ENCODE results near the gene AFDN.
A peak's percentile ranks its signal among the peaks of the same experiment; 100 is the strongest.

The AFDN gene

DNA sequence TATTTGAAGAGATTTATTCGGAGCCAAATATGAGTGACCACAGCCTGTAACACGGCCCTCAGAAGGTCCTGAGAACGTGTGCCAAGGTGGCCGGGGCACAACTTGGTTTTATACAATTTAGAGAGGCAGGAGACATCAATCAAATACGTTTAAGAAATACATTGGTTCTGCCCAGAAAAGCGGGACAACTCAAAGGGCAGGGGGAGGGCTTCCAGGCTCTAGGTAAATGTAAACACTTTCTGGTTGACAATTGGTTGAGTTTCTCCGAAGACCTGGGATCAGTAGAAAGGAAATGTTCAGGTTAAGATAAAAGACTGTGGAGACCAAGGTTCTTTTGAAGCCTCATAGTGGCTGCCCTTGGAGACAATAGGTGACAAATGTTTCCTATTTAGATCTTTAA, 151.9 kb downstream of the AFDN start:
- Histone ChIP-seq H3K4me3 (ENCODE audit: low read length in 2 of 2) (no peak overlapping the region), H3K4me2 (ENCODE audit: insufficient read depth, low read length, poor library complexity, severe bottlenecking) (no peak overlapping the region), H3K4ac (ENCODE audit: low read length) (no peak overlapping the region), H2BK15ac (ENCODE audit: low read length) (no peak overlapping the region), H2BK5ac (ENCODE audit: low read length) (peak overlapping the region; percentile 54), H4K91ac (ENCODE audit: low read depth, low read length, poor library complexity) (no peak overlapping the region), H2BK120ac (ENCODE audit: low read depth, low read length) (no peak overlapping the region), H3K18ac (ENCODE audit: low read length) (no peak overlapping the region), H2AFZ (ENCODE audit: low read length) (no peak overlapping the region), H2AK5ac (ENCODE audit: low read depth, low read length) (no peak overlapping the region), H3K27ac (replicated peaks; ENCODE audit: low read length) (no peak overlapping the region), H3K79me1 (ENCODE audit: low read depth, low read length) (no peaks in the 10 kb centered on the region), H3K23ac (ENCODE audit: low read depth, low read length, poor library complexity) (no peak overlapping the region), H3K9me3 (replicated peaks in 1 of 2; ENCODE audit: control insufficient read depth in 2 of 2, insufficient read depth in 1 of 2, low read depth in 1 of 2, low read length in 2 of 2) (peaks cover 0 to 2% of the 10 kb centered on the region in 2 donors), H3K14ac (ENCODE audit: low read length) (no peak overlapping the region), H4K8ac (ENCODE audit: low read depth, low read length) (no peak overlapping the region), H3K27me3 (ENCODE audit: control insufficient read depth in 3 of 3, insufficient read depth in 3 of 3, low read depth in 1 of 3, low read length in 3 of 3) (no peaks in the 10 kb centered on the region), H2BK12ac (ENCODE audit: low read length) (no peak overlapping the region), H3K4me1 (ENCODE audit: control insufficient read depth in 2 of 2, insufficient read depth in 1 of 2, low read depth in 1 of 2, low read length in 2 of 2) (peaks cover 0 to 10% of the 10 kb centered on the region in 2 donors), H3K36me3 (replicated peaks in 1 of 2; ENCODE audit: control insufficient read depth in 2 of 2, insufficient read depth in 2 of 2, low read length in 2 of 2) (no peaks in the 10 kb centered on the region), H3K9ac (ENCODE audit: low read depth, low read length, poor library complexity) (no peak overlapping the region)
- WGBS, 2 donors (ENCODE audit: extremely low coverage in 2 of 2, insufficient read length in 2 of 2, insufficient replicate concordance in 1 of 2), result no CpG with 5 or more reads among the region's 7 CpGs
- no peak for DNase-seq (ENCODE audit: low spot score)

- H3K36me3 ChIP-seq (replicated peaks in 1 of 2; ENCODE audit: control insufficient read depth in 2 of 2, insufficient read depth in 2 of 2, low read length in 2 of 2), result no peaks in the 10 kb centered on the region
- no peak overlapping the region for H3K4ac ChIP-seq (ENCODE audit: low read length)
- no peak overlapping the region for H2BK5ac ChIP-seq (ENCODE audit: low read length)
- H3K9ac ChIP-seq (ENCODE audit: low read depth, low read length, poor library complexity), result no peak overlapping the region
- H3K27ac ChIP-seq (replicated peaks; ENCODE audit: low read length), result peak overlapping the region; percentile 59
- no peak overlapping the region for H3K23ac ChIP-seq (ENCODE audit: low read depth, low read length, poor library complexity)
- no peak overlapping the region for H4K8ac ChIP-seq (ENCODE audit: low read depth, low read length)
- no peaks in the 10 kb centered on the region for H3K27me3 ChIP-seq (ENCODE audit: control insufficient read depth in 3 of 3, insufficient read depth in 3 of 3, low read depth in 1 of 3, low read length in 3 of 3)
- no peak overlapping the region for H2AFZ ChIP-seq (ENCODE audit: low read length)
- peak overlapping the region; percentile 69 for H3K18ac ChIP-seq (ENCODE audit: low read length)
- H3K79me1 ChIP-seq (ENCODE audit: low read depth, low read length), result no peaks in the 10 kb centered on the region
- no peak overlapping the region for H3K4me3 ChIP-seq (ENCODE audit: low read length in 2 of 2)
- peaks cover 0 to 10% of the 10 kb centered on the region in 2 donors for H3K4me1 ChIP-seq (ENCODE audit: control insufficient read depth in 2 of 2, insufficient read depth in 1 of 2, low read depth in 1 of 2, low read length in 2 of 2)
- DNase-seq (ENCODE audit: low spot score), result no peak
- no peak overlapping the region for H2BK12ac ChIP-seq (ENCODE audit: low read length)
- no CpG with 5 or more reads among the region's 12 CpGs for WGBS, 2 donors (ENCODE audit: extremely low coverage in 2 of 2, insufficient read length in 2 of 2, insufficient replicate concordance in 1 of 2)
- no peak overlapping the region for H3K14ac ChIP-seq (ENCODE audit: low read length)
- peak overlapping the region; percentile 92 for H4K91ac ChIP-seq (ENCODE audit: low read depth, low read length, poor library complexity)
- peaks cover 4 to 6% of the 10 kb centered on the region in 2 donors for H3K9me3 ChIP-seq (replicated peaks in 1 of 2; ENCODE audit: control insufficient read depth in 2 of 2, insufficient read depth in 1 of 2, low read depth in 1 of 2, low read length in 2 of 2)
- H2AK5ac ChIP-seq (ENCODE audit: low read depth, low read length), result peak overlapping the region; percentile 38
- H2BK15ac ChIP-seq (ENCODE audit: low read length), result no peak overlapping the region
- H3K4me2 ChIP-seq (ENCODE audit: insufficient read depth, low read length, poor library complexity, severe bottlenecking), result no peak overlapping the region
- no peak overlapping the region for H2BK120ac ChIP-seq (ENCODE audit: low read depth, low read length)
Observed at GRCh38 chr6:167979436-167980139, 152.9 kb downstream of the AFDN start.

- Histone ChIP-seq H3K4me2 (ENCODE audit: insufficient read depth, low read length, poor library complexity, severe bottlenecking) (no peak overlapping the region), H3K79me1 (ENCODE audit: low read depth, low read length) (no peaks in the 10 kb centered on the region), H3K27me3 (ENCODE audit: control insufficient read depth in 3 of 3, insufficient read depth in 3 of 3, low read depth in 1 of 3, low read length in 3 of 3) (no peaks in the 10 kb centered on the region), H4K8ac (ENCODE audit: low read depth, low read length) (no peak overlapping the region), H2BK12ac (ENCODE audit: low read length) (no peak overlapping the region), H3K9ac (ENCODE audit: low read depth, low read length, poor library complexity) (no peak overlapping the region), H4K91ac (ENCODE audit: low read depth, low read length, poor library complexity) (no peak overlapping the region), H2AK5ac (ENCODE audit: low read depth, low read length) (no peak overlapping the region), H3K14ac (ENCODE audit: low read length) (no peak overlapping the region), H2AFZ (ENCODE audit: low read length) (no peak overlapping the region), H3K9me3 (replicated peaks in 1 of 2; ENCODE audit: control insufficient read depth in 2 of 2, insufficient read depth in 1 of 2, low read depth in 1 of 2, low read length in 2 of 2) (peaks cover 9 to 10% of the 10 kb centered on the region in 2 donors), H2BK120ac (ENCODE audit: low read depth, low read length) (no peak overlapping the region), H3K18ac (ENCODE audit: low read length) (peak overlapping the region; percentile 45), H3K4me3 (ENCODE audit: low read length in 2 of 2) (no peak overlapping the region), H2BK5ac (ENCODE audit: low read length) (no peak overlapping the region), H3K36me3 (replicated peaks in 1 of 2; ENCODE audit: control insufficient read depth in 2 of 2, insufficient read depth in 2 of 2, low read length in 2 of 2) (no peaks in the 10 kb centered on the region), H3K27ac (replicated peaks; ENCODE audit: low read length) (peak overlapping the region; percentile 19), H3K4me1 (ENCODE audit: control insufficient read depth in 2 of 2, insufficient read depth in 1 of 2, low read depth in 1 of 2, low read length in 2 of 2) (peaks cover 0 to 10% of the 10 kb centered on the region in 2 donors), H2BK15ac (ENCODE audit: low read length) (no peak overlapping the region), H3K23ac (ENCODE audit: low read depth, low read length, poor library complexity) (no peak overlapping the region), H3K4ac (ENCODE audit: low read length) (no peak overlapping the region)
- 100% methylated on average over 1 of the region's 3 CpGs; no CpG with 5 or more reads in 1 of the 2 donors for WGBS, 2 donors (ENCODE audit: extremely low coverage in 2 of 2, insufficient read length in 2 of 2, insufficient replicate concordance in 1 of 2)
- no peak for DNase-seq (ENCODE audit: low spot score)
Observed at GRCh38 chr6:167980911-167981580, 154.3 kb downstream of the AFDN start.

GRCh38 chr6:167981916-167982462, 155.3 kb downstream of the AFDN start:
- no peak overlapping the region for H3K14ac ChIP-seq (ENCODE audit: low read length)
- peak overlapping the region; percentile 43 for H2AK5ac ChIP-seq (ENCODE audit: low read depth, low read length)
- no peak overlapping the region for H3K9ac ChIP-seq (ENCODE audit: low read depth, low read length, poor library complexity)
- no peak overlapping the region for H3K23ac ChIP-seq (ENCODE audit: low read depth, low read length, poor library complexity)
- H2BK12ac ChIP-seq (ENCODE audit: low read length), result no peak overlapping the region
- no peak overlapping the region for H2BK5ac ChIP-seq (ENCODE audit: low read length)
- DNase-seq (ENCODE audit: low spot score), result no peak
- no peak overlapping the region for H3K4ac ChIP-seq (ENCODE audit: low read length)
- no peak overlapping the region for H4K8ac ChIP-seq (ENCODE audit: low read depth, low read length)
- H3K79me1 ChIP-seq (ENCODE audit: low read depth, low read length), result no peaks in the 10 kb centered on the region
- H2BK120ac ChIP-seq (ENCODE audit: low read depth, low read length), result no peak overlapping the region
- no peaks in the 10 kb centered on the region for H3K27me3 ChIP-seq (ENCODE audit: control insufficient read depth in 3 of 3, insufficient read depth in 3 of 3, low read depth in 1 of 3, low read length in 3 of 3)
- no peak overlapping the region for H4K91ac ChIP-seq (ENCODE audit: low read depth, low read length, poor library complexity)
- H3K4me3 ChIP-seq (ENCODE audit: low read length in 2 of 2), result no peak overlapping the region
- H3K27ac ChIP-seq (replicated peaks; ENCODE audit: low read length), result no peak overlapping the region
- no peaks in the 10 kb centered on the region for H3K36me3 ChIP-seq (replicated peaks in 1 of 2; ENCODE audit: control insufficient read depth in 2 of 2, insufficient read depth in 2 of 2, low read length in 2 of 2)
- H2AFZ ChIP-seq (ENCODE audit: low read length), result no peak overlapping the region
- H3K18ac ChIP-seq (ENCODE audit: low read length), result no peak overlapping the region
- H3K9me3 ChIP-seq (replicated peaks in 1 of 2; ENCODE audit: control insufficient read depth in 2 of 2, insufficient read depth in 1 of 2, low read depth in 1 of 2, low read length in 2 of 2), result peaks cover 9 to 10% of the 10 kb centered on the region in 2 donors
- no CpG with 5 or more reads among the region's 7 CpGs for WGBS, 2 donors (ENCODE audit: extremely low coverage in 2 of 2, insufficient read length in 2 of 2, insufficient replicate concordance in 1 of 2)
- no peak overlapping the region for H2BK15ac ChIP-seq (ENCODE audit: low read length)
- peaks cover 0 to 10% of the 10 kb centered on the region in 2 donors for H3K4me1 ChIP-seq (ENCODE audit: control insufficient read depth in 2 of 2, insufficient read depth in 1 of 2, low read depth in 1 of 2, low read length in 2 of 2)
- H3K4me2 ChIP-seq (ENCODE audit: insufficient read depth, low read length, poor library complexity, severe bottlenecking), result no peak overlapping the region

Data from neuronal stem cell (in vitro differentiated cells).